Activated CD8-positive, alpha-beta T cell treated with anti-CD3 and anti-CD28 coated beads, Interleukin-2, amount 10 ng/mL, durations not matched to agents 7 days and 5 days (primary cell): ENCODE measurements around the gene STRBP. TPM values are rescaled to one million over a fixed set of nuclear protein-coding genes. Genes with fewer than 3 reads are reported as not detected.

ENCODE experiments used
- ATAC-seq: fragments of 150-1000 bp; cut with Tn5 transposase; one replicate; pipeline ENCODE4 v1.10.0; 2021; ENCODE audit warnings: moderate library complexity
- CTCF ChIA-PET: fragments of 350-600 bp; sonication (Branson Sonifier 250); formaldehyde crosslinking; loops from one replicate; lab custom pipeline; 2021; ENCODE audit warnings: antibody characterized with exemption; lab: Charles Lee
- POLR2A ChIA-PET: fragments of 350-600 bp; sonication (Branson Sonifier 250); formaldehyde crosslinking; loops from one replicate; lab custom pipeline; 2021; ENCODE audit warnings: antibody characterized with exemption; lab: Charles Lee
- DNase-seq: peaks from one replicate; pipeline ENCODE4 v3.0.0-alpha.2; 2020
- H3K27ac Mint-ChIP-seq: one replicate; pipeline ENCODE4 v1.8.0; 2021; ENCODE audit warnings: mild to moderate bottlenecking, mixed read lengths
- H3K27me3 Mint-ChIP-seq: one replicate; pipeline ENCODE4 v1.8.0; 2021; ENCODE audit warnings: low read depth, mixed read lengths
- H3K36me3 Mint-ChIP-seq: one replicate; pipeline ENCODE4 v1.8.0; 2021; ENCODE audit warnings: low read depth, mixed read lengths
- H3K4me1 Mint-ChIP-seq: one replicate; pipeline ENCODE4 v1.8.0; 2021; ENCODE audit warnings: low read depth, mixed read lengths
- H3K4me3 Mint-ChIP-seq: one replicate; pipeline ENCODE4 v1.8.0; 2021; ENCODE audit warnings: mild to moderate bottlenecking, mixed read lengths
- H3K9me3 Mint-ChIP-seq: one replicate; pipeline ENCODE4 v1.8.0; 2022; ENCODE audit warnings: mixed read lengths; ENCODE audit not compliant: insufficient read depth
- total RNA-seq, 2 experiments: library from RNA; stranded (reverse); gene quantifications; one replicate each; pipeline ENCODE4 v1.2.3, GENCODE V29; 2021

The STRBP gene
- total RNA-seq, 2 experiments from 2014 or later: 26.1 to 26.5 TPM

DNA sequence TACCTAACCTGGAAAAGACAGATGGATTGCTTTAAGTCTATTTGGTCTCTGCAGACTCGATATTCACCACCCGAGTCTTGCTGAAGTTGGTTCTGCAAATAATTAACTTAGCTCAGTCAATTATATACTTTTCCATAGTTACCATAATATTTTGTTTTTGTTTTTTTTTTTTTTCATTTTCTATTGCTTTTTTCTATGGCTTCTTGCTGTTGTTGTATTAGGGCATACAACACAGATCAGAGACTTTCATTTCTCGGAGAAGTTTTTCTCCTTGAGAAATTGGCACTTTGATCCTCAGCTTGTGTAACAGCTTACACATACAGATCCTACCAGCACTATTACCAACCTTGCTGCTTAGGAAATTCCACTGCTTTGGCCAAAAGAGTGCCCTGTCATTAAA, 146.9 kb downstream of the STRBP start:
- Mint-ChIP-seq H3K27ac (no peak overlapping the region), H3K36me3 (peaks cover 4% of the 10 kb centered on the region), H3K4me1 (no peaks in the 10 kb centered on the region), H3K9me3 (no peaks in the 10 kb centered on the region), H3K27me3 (no peaks in the 10 kb centered on the region), H3K4me3 (no peak overlapping the region)
- ChIA-PET POLR2A (no interaction called here), CTCF (interaction anchor here (1.0 to 1.7 kb wide), 3 partner anchors 18 to 228 kb away, joined by 3 to 4 read pairs (median 4); no protein-coding TSS in a partner anchor)
- ATAC-seq (no peak), DNase-seq (no peak)

DNA sequence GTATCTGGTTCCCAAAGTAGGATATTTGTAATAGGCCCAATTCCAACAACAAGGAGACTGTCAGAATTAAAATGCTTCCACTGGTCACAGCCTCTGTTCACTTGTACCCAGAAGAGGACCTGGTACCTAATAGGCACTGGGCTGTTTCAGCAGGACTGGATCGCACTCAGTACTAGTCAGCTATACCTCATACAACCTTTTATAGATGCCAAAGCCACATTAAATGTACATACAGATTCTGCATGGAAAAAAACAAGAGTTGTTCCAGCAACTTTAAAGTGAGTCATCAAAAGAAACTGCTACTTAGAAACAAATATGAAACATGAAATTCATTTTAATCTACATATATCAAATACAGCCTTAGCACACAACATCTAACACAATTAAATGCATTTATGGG, 147.4 kb downstream of the STRBP start:
- H3K9me3 Mint-ChIP-seq: no peaks in the 10 kb centered on the region
- ChIA-PET POLR2A (no interaction called here), CTCF (interaction anchor here (0.7 to 1.7 kb wide), 4 partner anchors 17 to 229 kb away, joined by 3 to 4 read pairs (median 4); no protein-coding TSS in a partner anchor)
- H3K4me1 Mint-ChIP-seq: no peaks in the 10 kb centered on the region
- H3K4me3 Mint-ChIP-seq: no peak overlapping the region
- H3K27me3 Mint-ChIP-seq: no peaks in the 10 kb centered on the region
- no peak for DNase-seq
- H3K27ac Mint-ChIP-seq: no peak overlapping the region
- H3K36me3 Mint-ChIP-seq: peaks cover 4% of the 10 kb centered on the region
- ATAC-seq: no peak

DNA sequence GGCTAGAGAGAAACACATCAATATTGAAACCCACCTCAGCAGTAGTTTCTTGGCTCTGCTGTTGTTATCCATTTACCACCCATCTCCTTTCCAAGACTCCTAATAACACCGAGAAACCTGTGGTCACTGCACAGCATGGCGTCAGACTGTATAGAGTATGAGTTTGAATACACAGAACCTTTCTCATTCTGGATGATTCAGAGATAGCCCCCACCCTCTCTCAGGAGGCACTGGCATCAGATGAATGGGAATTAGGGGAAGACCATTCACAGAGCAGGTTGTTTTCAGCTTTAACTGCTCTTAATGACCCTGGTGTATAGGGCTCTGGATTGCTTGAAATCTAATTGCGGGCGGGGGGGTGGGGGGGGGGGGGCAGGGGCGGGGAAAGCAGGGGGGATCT, 148.3 kb downstream of the STRBP start:
- no peaks in the 10 kb centered on the region for H3K9me3 Mint-ChIP-seq
- no peaks in the 10 kb centered on the region for H3K27me3 Mint-ChIP-seq
- ChIA-PET CTCF (interaction anchor here (1.1 kb wide), 1 partner anchor 230 kb away, joined by 3 read pairs; no protein-coding TSS in a partner anchor), POLR2A (no interaction called here)
- DNase-seq (no peak), ATAC-seq (no peak)
- H3K4me3 Mint-ChIP-seq: no peak overlapping the region
- no peaks in the 10 kb centered on the region for H3K4me1 Mint-ChIP-seq
- no peak overlapping the region for H3K27ac Mint-ChIP-seq
- H3K36me3 Mint-ChIP-seq: peaks cover 4% of the 10 kb centered on the region

DNA sequence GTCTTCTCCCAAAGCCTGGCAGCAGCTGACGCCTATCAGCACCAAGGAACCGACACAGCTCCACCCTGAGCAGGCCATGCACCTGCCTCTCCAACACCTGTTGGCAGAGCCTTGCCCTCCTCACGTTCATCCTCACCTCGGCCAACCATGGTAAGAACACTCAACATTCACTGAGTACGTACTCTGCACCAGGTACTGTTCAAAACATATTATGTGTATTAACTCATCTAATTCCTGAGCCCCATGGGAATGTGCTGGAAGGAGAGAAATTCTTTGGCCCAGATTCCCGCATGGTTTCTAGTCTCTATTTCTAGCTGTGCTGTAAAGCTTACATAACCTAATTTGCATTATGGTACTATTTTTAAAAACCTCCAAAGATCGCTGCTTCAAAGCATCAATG, 148.8 kb downstream of the STRBP start:
- Mint-ChIP-seq H3K4me1 (no peaks in the 10 kb centered on the region), H3K4me3 (no peak overlapping the region), H3K27me3 (no peaks in the 10 kb centered on the region), H3K36me3 (peaks cover 4% of the 10 kb centered on the region), H3K27ac (no peak overlapping the region), H3K9me3 (no peaks in the 10 kb centered on the region)
- CTCF ChIA-PET: interaction anchor here (1.1 kb wide), 1 partner anchor 230 kb away, joined by 3 read pairs; no protein-coding TSS in a partner anchor
- POLR2A ChIA-PET: no interaction called here
- ATAC-seq (no peak), DNase-seq (no peak)

DNA sequence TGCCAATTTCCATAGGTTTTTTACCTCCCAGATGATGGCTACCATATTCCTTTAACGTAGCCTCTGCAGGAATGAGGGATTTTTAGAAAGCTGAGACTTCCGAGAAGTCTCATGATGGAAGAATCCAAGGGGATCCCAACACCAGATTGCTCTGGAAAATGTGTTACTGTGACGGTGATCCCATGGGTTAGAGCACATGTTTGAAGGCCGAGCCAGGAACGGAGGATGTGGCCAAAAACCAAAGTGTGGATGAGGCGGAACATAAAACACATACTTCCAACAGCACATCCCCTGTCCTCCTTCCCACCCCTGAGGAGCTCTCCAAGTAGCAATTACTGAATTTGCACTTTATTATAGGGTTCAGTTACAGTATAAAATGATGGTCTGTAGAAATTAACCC, 152.3 kb downstream of the STRBP start:
- CTCF ChIA-PET: no interaction called here

DNA sequence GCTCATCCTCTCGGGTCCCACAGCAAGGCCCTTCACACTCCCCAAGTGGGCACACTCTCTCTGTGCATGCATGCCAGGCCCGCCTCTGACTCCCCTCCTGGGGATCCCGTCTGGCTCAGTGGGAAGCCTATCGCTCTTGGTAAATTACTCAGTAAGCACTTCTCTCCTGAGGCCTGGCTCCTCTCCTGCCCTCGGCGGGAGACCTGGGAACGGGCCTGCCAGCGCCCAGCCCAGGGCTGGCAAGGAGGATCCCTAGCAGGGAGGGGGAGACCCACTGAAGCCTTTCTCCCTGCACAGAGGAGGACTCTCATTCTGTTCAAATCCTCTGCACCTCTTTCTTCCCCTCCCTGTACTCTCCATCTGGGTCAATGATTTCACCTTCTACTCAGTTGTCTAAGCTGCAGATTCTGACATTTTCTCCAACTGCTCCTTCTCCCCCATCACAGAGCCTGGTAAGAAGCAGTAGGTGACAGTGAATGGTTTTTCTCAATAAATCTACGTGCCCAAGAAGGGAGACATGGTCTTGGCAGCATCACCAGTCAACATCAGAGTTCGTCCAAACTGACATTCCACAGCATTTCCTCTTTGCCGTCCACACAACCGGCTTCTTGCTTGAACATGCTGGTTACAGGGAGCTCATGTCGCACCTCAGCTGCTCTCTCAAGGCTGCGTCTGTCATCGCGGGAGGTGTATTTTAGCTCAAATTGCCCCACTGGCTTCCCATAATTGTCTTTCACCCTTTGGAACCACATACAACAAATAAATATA, 153.1 kb downstream of the STRBP start:
- H3K4me1 Mint-ChIP-seq: peaks cover 16% of the 10 kb centered on the region
- no peak for ATAC-seq
- no peaks in the 10 kb centered on the region for H3K36me3 Mint-ChIP-seq
- H3K27me3 Mint-ChIP-seq: no peaks in the 10 kb centered on the region
- no peak overlapping the region for H3K4me3 Mint-ChIP-seq
- no peak for DNase-seq
- CTCF ChIA-PET: no interaction called here
- H3K9me3 Mint-ChIP-seq: no peaks in the 10 kb centered on the region
- POLR2A ChIA-PET: no interaction called here
- no peak overlapping the region for H3K27ac Mint-ChIP-seq

More for the DNA sequence above, 152.3 kb downstream of the STRBP start:
- Mint-ChIP-seq H3K4me1 (peaks cover 14% of the 10 kb centered on the region), H3K9me3 (no peaks in the 10 kb centered on the region), H3K36me3 (no peaks in the 10 kb centered on the region), H3K4me3 (no peak overlapping the region), H3K27ac (no peak overlapping the region), H3K27me3 (no peaks in the 10 kb centered on the region)
- POLR2A ChIA-PET: no interaction called here
- no peak for DNase-seq
- no peak for ATAC-seq

DNA sequence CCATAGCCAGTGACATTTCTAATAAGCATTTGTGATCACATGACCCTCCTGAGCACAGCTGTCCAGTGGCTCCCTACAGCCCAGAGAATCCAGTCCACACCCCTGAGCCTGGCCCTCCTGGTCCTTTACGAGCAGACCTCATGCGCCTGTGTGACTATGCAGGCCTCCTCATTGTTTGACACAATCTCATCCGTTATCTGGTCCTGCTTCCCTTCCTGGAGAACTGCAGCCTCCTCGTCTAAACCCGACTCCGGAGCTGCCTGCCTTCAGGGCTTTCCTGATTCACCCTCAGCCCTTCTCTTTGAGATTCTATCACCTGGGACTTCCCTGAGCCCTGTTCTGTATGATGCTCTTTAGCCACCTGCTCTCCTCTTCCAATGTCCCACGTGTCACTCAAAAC, 155.2 kb downstream of the STRBP start:
- ATAC-seq (no peak), DNase-seq (no peak)
- POLR2A ChIA-PET: no interaction called here
- H3K27me3 Mint-ChIP-seq: no peaks in the 10 kb centered on the region
- CTCF ChIA-PET: interaction anchor here (0.6 kb wide), 1 partner anchor 36 kb away, joined by 3 read pairs; no protein-coding TSS in a partner anchor
- H3K36me3 Mint-ChIP-seq: no peaks in the 10 kb centered on the region
- peaks cover 16% of the 10 kb centered on the region for H3K4me1 Mint-ChIP-seq
- no peaks in the 10 kb centered on the region for H3K9me3 Mint-ChIP-seq
- H3K4me3 Mint-ChIP-seq: no peak overlapping the region
- no peak overlapping the region for H3K27ac Mint-ChIP-seq

DNA sequence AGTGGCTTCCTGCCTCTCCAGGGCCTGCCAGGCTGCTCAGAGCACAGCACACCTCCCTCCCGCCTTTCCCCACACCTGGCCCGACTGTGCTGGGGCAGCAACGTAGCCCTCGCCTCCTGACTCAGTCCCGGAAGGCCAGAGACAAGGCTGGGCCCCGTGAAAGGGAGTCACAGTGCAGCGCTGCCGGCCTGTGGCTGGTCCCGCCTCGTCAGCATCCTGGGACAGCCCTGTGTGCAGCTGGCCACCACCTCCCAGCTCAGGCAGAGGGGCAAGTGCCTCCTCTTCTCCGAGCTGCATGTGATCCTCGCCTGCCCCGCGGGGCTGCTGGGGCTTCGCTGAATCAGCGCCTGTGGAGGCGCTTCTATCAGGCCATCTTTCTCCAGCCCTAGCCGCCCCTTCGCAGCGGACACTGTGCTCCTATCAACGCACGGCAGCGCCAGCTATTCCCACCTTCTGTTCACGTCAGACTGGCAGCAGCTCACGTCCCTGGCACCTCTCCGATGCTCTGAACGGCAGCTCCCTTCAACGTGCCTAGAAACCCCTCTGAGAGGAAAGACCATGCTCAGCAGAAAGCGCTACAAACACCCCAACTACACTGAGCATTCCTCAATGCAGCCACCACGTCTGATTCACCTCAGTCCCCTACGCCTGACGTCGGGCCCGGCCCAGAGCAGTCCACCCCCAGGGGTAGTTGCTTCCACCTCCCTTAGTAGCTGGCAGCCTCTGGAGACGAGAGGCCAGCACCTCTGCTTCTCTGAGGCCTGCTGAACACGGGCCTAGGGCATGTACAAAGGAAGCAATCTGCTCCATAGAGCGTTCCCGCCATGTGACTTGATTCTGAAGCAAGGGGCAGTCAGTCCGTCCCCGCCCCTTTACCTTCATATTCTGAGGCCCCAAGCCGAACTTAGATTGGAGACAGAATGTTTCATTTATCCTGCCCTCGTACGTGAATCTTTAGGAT, 156.1 kb downstream of the STRBP start:
- H3K27ac Mint-ChIP-seq: peak overlapping the region; percentile 43
- H3K36me3 Mint-ChIP-seq: no peaks in the 10 kb centered on the region
- H3K9me3 Mint-ChIP-seq: no peaks in the 10 kb centered on the region
- POLR2A ChIA-PET: no interaction called here
- no peaks in the 10 kb centered on the region for H3K27me3 Mint-ChIP-seq
- H3K4me3 Mint-ChIP-seq: no peak overlapping the region
- ATAC-seq: peak; percentile 62
- peaks cover 16% of the 10 kb centered on the region for H3K4me1 Mint-ChIP-seq
- DNase-seq: peak; percentile 28
- CTCF ChIA-PET: interaction anchor here (0.6 to 1.7 kb wide), 2 partner anchors 35 to 237 kb away, joined by 3 to 5 read pairs; no protein-coding TSS in a partner anchor

DNA sequence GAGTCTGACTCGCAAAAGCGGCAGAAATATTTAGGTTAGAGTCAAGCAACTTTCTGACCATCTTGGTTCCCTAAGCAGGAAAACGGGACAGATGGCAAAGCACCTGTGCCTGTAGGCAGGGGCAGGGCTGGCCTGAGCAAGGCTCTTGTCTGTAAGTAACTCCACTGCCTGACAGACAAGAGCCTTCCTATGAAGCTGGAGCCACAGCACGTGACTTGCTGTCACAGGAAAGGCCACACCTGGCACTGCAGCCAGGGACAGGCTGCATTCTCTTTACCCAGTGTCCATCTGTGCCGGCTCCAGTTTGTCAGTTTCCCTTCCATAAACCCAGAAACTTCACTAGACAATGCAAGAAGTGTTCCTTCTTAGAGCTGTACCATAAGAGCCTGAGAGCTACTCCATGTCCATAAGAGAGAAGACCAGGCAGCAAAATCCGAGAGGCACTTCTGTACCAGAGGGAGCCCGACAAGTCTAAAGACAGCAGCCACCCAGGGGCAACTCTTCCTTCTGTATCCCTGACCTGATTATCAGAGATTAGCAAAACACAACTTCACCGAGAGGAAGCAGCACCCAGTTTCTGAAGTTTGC, 156.9 kb downstream of the STRBP start:
- ATAC-seq: peak; percentile 7
- POLR2A ChIA-PET: no interaction called here
- Mint-ChIP-seq H3K27me3 (no peaks in the 10 kb centered on the region), H3K36me3 (no peaks in the 10 kb centered on the region), H3K9me3 (no peaks in the 10 kb centered on the region), H3K4me3 (no peak overlapping the region), H3K4me1 (peaks cover 16% of the 10 kb centered on the region), H3K27ac (peak overlapping the region; percentile 43)
- CTCF ChIA-PET: interaction anchor here (1.7 kb wide), 1 partner anchor 238 kb away, joined by 5 read pairs; no protein-coding TSS in a partner anchor
- DNase-seq: no peak

DNA sequence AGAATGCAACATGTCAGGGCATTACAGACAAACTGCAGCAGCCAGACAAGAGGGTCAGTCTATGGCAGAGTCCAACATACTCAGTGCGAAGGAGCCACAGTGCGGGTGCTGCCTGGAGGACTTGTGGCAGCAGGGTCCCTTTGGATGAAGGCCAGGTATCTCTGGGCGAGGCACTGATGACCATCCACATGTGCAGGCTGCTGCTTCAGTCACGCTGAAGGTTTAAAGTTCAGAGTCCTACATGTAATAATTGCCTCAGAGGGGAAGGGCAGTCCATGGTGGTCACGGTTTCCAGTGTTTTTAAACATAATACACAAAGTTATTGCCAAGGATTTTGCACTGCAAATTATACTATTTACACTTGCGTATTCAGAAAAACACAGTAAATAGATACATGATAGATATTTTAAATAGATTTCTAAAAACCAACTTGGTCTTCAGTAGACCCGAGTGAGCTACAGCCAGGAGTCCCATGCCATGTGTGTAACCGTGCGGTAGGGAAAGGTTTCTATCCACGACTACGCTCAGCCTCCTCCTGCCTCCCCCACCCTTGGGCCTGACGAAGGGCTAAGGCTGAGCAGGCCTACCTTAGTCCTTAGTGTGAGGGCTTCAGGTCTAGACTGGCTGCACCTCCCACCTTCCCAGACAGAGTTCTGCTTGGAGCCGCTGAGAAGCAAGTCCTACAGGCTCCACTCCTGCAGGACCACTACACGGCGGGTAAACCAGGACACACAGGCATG, 158.7 kb downstream of the STRBP start:
- H3K27me3 Mint-ChIP-seq: no peaks in the 10 kb centered on the region
- ChIA-PET CTCF (no interaction called here), POLR2A (no interaction called here)
- ATAC-seq (no peak), DNase-seq (no peak)
- H3K4me1 Mint-ChIP-seq: peaks cover 16% of the 10 kb centered on the region
- H3K9me3 Mint-ChIP-seq: no peaks in the 10 kb centered on the region
- H3K27ac Mint-ChIP-seq: no peak overlapping the region
- no peaks in the 10 kb centered on the region for H3K36me3 Mint-ChIP-seq
- H3K4me3 Mint-ChIP-seq: no peak overlapping the region

DNA sequence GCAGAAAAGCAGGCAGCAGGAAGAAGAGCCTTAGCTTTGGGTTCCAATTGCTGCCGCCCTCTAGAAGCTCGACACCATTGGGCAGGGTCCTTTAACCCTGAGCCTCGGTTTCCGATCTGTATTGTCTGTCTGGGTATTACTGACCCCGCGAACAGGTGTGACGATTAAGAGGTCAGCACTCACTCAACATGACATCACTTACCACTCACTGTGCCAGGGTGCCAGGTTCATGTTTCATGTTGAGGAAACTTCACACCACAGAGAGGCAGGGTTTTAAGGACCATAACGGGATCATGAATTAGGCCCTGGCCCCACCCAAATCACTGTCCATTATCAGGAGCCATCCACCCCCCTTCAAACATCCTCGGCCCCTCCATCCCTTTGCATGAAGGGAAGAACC, 159.4 kb downstream of the STRBP start:
- Mint-ChIP-seq H3K4me1 (peaks cover 16% of the 10 kb centered on the region), H3K27me3 (no peaks in the 10 kb centered on the region), H3K9me3 (no peaks in the 10 kb centered on the region), H3K27ac (no peak overlapping the region), H3K36me3 (no peaks in the 10 kb centered on the region), H3K4me3 (no peak overlapping the region)
- DNase-seq (no peak), ATAC-seq (no peak)
- ChIA-PET CTCF (no interaction called here), POLR2A (no interaction called here)
